ENCODE measurements around the gene AHNAK2.
"Not testable (repeated sequence)": the region's sequence is repeated elsewhere in the genome, so short reads cannot be mapped to it uniquely, and the experiment has no call there.

AHNAK2 gene

DNA sequence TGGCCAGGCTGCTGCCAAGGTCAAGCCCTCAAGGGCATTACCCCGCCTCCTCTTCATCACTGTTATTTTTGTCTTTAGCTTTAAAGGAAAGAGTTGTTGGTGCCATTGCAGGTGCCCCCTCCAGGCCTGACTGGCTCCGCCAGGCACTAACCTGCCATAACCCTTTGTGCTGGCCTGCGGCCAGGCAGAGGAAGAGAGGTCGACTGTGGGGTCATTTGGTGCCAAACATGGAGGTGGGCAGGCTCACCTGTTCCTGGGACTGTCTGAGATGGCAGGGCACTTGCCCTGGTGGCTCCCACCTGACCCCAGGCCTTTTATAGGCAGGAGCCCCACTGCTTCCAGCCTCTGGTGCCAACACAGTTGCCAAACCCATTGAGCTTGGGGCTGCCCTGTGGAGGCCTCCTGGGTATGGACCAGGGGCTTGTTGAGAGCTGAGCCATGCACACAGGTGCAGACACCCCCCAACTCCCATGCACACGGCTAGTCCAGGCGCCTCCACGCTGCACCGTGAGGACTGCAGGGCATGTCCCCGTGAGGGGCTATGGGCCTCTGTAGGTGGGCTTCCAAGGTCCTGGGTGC, 82.9 kb downstream of the AHNAK2 start:
- no peak for FAIRE-seq

DNA sequence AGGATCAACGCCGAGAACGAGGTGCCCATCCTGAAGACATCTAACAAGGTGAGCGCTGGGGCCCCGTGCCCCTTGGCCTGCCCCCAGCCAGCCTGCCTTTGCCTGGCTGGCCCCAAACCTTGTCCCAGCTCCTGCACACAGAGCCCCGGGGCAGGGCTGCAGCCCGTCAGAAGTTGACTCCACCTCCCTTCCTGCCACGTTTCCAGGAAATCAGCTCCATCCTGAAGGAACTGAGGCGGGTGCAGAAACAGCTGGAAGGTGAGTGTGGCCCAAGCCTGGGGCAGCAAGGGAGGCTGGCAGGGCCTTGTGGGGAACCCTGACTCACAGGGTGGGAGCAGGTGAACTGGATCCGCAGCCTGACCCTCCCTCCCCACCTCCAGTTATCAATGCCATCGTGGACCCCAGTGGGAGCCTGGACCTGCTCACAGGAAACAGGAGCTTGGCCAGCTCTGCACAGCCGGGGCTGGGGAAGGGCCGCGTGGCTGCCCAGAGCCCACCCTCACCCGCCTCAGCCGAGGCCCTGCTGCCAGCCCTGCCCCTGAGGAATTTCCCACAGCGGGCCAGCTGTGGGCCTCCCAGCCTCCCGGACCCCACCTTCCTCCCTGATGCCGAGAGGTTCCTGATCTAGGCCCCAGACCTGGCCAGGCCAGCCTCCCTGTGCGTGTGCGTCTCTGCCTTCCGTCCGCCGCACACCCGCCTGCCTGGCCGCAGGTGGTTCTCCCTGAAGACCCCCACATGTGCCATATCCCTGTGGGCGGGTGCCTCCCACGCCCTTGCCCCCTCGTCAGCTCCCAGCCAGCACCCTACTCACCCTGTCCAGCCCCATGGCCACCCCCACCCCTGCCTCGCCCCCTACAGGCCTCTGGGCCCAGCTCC, 83.6 kb downstream of the AHNAK2 start:
- FAIRE-seq, result no peak

DNA sequence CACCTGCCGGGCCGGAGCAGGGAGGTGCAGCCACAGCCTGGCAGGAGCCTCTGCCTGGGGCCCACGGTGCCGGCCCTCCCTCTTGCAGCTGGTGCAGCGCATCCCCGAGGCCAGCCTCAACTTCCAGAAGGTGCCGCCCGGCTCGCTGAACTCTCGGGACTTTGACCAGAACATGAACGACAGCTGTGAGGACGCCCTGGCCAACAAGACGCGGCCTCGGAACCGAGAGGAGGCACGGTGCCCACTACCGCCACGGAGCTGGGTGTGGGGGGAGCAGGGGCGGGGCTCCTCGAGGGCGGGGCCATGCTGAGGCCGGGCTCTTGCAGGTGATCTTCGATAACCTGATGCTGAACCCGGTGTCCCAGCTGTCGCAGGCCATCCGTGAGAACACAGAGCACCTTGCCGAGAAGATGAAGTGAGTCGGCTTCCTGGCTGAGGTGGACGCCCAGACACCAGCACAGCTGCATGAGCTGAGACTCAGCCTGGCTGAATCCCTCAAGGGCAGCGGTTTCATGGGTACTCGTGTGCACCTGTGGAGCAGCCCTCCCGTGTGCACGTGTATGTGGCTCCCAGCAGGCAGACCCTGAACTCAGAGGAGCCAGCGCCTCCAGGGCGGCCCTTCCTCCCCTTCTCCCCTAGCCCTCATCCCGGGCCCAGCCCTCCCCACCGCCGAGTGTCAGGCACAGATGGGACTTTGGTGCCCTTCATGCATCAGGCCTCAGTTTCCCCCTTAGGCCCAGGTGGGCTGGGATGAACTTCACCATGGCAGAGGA, 84.6 kb downstream of the AHNAK2 start:
- no peak for FAIRE-seq

DNA sequence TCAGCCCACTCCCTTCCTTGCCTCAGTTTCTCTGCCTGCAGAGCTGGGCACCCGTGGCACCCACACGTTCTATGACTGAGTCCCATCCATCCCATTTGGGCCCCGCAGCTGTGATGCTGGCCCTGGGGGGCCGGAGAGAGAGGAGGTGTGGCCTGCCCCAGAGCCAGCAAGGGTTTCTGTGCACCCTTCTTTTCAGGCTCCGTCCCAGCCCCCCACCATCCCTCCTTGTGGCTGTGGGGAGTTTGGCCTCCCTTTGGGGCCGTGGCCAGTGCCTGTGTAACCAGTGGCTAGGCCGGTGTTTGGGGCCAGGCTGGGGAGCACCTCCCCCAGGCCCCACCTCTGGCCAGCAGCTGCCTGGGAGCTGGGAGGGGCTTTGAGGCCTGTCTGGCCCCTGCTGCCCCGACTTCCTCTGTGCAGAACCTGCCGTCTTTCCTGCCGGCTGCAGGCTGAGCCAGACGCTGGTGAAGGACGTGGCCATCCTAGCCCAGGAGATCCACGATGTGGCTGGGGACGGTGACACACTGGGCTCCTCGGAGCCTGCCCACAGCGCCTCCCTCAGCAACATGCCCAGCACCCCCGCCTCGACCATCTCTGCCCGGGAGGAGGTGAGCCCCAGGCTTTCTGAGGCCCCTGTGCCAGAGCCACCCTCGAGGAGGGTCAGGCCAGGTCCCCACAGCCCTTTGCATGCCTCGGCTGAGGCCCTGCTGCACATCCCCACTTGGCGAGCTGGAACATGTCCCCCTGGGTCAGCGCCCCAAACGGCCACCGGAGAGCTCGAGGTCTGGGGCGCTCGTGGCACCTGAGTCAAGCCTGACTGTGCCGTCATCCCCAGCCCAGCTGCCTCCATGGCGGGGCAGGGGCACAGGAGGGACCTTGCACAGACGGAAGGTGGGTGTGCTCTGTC, 85.4 kb downstream of the AHNAK2 start:
- FAIRE-seq, result no peak

DNA sequence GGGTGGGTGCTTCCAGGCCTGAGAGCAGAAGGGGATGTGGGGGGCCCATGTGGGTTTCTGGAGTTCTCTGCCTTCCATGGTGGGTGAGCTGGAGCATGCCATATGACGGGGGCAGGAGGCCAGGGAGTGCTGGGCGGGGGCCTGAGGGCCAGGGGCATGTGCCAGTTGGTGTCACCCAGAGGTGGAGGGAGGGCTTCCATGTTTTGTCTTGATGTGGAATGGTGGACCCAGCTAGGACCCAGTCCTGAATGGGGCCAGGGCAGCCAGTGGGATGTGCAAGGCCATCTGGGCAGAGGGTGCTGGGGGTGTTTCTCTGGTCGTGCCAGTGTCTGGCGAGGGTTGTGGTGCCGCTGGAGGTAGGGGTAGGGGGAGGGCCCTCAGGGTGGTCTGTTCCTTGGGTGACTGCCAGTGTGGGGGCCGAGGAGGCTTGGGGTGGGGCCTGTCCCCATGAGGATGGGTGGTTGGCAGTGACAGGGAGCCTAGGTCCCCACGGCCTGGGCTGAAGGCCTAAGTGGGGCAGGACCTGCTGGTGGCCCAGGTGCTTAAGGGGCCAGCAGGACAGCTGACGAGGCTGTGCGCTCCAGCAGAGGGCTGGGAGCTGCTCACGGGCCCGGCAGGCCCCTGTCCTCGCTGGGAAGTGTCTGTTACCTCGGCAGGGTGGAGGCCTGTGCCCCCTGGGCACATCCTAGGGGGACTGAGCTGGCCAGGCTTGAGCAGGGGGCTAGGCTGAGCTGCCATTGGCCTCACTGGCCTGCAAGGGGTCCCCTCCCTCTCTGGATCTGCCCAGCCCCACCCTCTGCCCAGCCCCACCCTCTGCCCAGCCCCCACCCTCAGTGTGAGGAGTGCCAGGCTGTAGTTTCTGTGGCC, 86.3 kb downstream of the AHNAK2 start:
- FAIRE-seq, result no peak

DNA sequence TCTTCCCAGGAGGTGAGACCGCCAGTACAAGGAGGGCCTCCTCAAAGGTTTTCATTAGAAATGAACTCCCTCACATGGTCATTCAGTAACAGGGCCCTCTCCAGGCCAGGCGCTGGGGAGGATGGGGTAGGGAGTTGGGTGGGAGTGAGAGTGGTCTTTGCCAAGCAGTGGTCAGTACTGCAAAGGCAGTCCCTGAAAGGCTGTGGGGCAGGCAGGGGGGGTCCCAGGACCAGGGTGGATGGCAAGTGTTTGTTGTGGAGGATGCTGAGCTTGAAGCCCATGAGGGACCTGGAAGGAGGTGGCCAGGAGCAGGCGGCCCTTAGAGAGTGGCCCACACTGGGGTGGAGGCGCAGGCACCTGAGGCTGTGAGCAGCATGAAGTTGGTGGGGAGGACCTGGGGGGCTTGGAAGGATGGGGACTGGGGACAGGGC, 87.0 kb downstream of the AHNAK2 start:
- FAIRE-seq, result no peak

DNA sequence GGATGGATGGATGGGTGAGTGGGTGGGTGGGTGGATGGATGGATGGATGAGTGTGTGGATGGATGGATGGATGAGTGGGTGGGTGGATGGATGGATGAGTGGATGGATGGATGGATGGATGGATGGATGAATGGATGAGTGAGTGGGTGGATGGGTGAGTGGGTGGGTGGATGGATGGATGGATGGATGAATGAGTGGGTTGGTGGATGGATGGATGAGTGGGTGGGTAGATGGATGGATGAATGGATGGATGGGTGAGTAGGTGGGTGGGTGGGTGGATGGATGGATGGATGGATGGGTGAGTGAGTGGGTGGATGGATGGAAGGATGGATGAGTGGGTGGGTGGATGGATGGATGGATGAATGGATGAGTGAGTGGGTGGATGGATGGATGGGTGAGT, 87.9 kb downstream of the AHNAK2 start:
- not testable (repeated sequence) for FAIRE-seq

DNA sequence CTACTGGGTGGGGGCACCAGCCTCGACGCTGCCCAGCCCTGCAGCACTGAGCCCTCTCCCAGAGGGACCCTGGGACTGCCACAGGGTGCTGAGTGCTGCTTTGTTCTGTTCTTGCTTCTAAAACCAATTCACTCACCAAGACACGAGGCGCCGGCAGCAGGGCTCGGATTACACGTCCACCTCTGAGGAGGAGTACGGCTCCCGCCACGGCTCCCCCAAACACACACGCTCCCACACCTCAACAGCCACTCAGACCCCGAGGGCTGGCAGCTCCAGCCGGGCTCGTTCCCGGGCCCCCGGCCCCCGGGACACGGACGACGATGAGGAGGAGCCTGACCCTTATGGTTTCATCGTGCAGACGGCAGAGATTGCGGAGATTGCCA, 88.8 kb downstream of the AHNAK2 start:
- no peak for FAIRE-seq

DNA sequence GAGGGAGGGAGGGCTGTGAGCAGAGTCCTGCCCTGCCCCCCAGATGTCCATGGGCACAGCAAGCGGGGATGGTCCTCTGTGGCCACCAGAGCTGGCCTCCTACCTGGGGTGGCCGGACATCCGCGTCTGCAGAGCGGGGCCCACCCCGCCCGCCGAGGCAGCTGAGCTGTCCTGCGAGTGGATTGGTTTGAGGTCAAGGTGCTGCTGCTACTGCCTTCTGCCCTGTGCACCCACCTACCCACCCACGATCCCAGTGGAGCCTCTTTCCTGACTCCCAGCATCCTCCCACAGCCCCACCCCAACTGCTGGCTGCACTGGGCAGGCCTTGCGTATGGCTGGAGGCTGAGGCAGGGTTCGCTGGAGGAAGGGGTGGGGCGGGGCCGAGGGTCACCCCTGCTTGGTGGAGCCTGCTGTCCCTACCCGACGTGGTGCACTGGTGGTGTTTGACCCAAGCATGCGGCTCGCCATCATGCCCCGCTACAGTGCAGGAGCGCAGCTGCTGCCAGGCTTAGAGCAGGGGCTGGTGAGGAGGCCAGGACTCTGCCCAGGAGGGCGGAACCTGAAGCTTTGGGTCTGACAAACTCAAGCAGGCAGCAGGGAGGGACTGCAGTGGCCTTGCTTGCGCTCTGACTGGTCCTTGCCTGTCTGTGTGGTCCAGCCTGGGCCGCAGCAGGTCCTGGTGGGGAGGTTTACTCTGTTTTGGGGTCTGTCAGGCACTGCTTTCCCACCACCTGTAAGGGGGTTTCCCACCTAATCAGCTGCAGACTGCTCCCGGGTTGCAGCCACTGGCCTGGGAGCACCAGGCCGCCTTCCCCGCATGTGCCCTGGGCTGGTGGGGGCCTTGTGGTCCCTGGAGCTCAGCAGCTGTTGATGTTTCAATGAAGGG, 89.4 kb downstream of the AHNAK2 start:
- no peak for FAIRE-seq

DNA sequence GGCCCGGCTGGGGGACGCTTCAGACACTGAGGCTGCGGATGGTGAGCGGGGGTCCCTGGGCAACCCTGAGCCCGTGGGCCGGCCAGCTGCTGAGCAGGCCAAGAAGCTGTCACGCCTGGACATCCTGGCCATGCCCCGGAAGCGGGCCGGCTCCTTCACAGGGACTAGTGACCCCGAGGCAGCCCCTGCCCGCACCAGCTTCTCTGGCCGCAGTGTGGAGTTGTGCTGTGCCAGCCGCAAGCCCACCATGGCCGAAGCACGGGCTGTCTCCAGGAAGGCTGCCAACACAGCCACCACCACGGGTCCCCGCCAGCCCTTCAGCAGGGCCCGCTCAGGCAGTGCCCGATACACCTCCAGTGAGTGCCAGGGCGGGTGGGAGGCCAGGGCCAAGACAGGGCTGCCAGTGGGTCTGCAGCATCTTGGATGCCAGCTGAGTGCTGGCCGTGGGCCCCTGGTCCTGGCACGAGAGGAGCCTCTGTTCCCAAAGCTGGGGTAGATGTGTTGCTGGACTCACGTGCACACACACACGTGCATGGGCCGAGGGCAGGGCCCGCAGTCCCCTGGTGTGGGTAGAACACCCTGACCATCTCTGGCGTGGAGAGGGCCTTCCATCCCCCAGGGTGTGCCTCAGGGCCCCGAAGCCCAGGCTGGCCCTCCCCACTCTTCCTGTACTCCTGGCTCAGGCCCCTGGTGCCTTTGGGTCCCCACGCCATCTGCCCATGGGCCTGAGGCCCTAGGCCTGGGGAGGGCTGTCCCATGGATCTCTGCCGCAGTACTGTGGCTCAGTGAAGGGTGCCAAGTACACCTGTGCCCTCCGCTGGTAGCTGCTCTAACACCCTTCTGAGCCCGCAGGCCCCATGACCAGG, 90.3 kb downstream of the AHNAK2 start:
- no peak for FAIRE-seq
